Transverse colon (tissue), 4 donors: ENCODE data around the gene CBLC. TPM values are rescaled to one million over a fixed set of nuclear protein-coding genes. Genes with fewer than 3 reads are reported as not detected.
A peak's percentile ranks its signal among the peaks of the same experiment; 100 is the strongest.

ENCODE experiments used
- DNase-seq: peaks from one replicate; pipeline ENCODE4 v3.0.0-alpha.2; 2019
- H3K27ac ChIP-seq, 4 donors: fragments of 200-600 bp; sonication (generic); 2 replicates each; pipeline ENCODE4 v1.5.1; 2016 to 2018; ENCODE audit warnings: inconsistent platforms in 4 of 4
- H3K27me3 ChIP-seq: fragments of 200-600 bp; sonication (generic); 2 replicates; pipeline ENCODE4 v1.5.1; 2017; ENCODE audit warnings: inconsistent platforms
- H3K36me3 ChIP-seq, 4 donors: fragments of 200-600 bp; sonication (generic); 2 replicates each; pipeline ENCODE4 v1.5.1; 2017 to 2019; ENCODE audit warnings: inconsistent platforms in 4 of 4
- H3K4me1 ChIP-seq, 4 donors: fragments of 200-600 bp; sonication (generic); 2 replicates each; pipeline ENCODE4 v1.5.1; 2017 to 2020; ENCODE audit warnings: inconsistent platforms in 4 of 4
- H3K4me3 ChIP-seq, 4 donors: fragments of 200-600 bp; sonication (generic); 1 replicate in 1 of 4; 2 replicates in 3 of 4; pipeline versions ENCODE4 v1.5.1 to v1.6.1; 2017 to 2019; ENCODE audit warnings: inconsistent platforms in 4 of 4
- H3K9me3 ChIP-seq, 2 donors: fragments of 200-600 bp; sonication (generic); 2 replicates each; pipeline ENCODE4 v1.5.1; 2017 to 2019; ENCODE audit warnings: inconsistent platforms in 2 of 2
- CTCF ChIP-seq, 5 experiments: fragments of 200-600 bp in 3 of 5; fragments of 450-650 bp in 2 of 5; sonication (generic) in 3 of 5; IDR thresholded peaks; 1 replicate in 2 of 5; 2 replicates in 3 of 5; pipeline ENCODE4 v1.5.1; 2016 to 2017; ENCODE audit warnings: antibody characterized with exemption in 5 of 5, inconsistent platforms in 3 of 5, mild to moderate bottlenecking in 2 of 5, moderate library complexity in 1 of 5
- EP300 ChIP-seq: sonication (generic); formaldehyde crosslinking; IDR thresholded peaks from one replicate; pipeline ENCODE4 v1.6.1; 2017; ENCODE audit warnings: antibody characterized with exemption, low read depth
- POLR2A ChIP-seq: fragments of 450-650 bp; IDR thresholded peaks from one replicate; pipeline ENCODE4 v1.6.1; 2016; ENCODE audit warnings: antibody characterized with exemption, mild to moderate bottlenecking, moderate library complexity
- POLR2AphosphoS5 ChIP-seq, 3 donors: sonication (generic); formaldehyde crosslinking; IDR thresholded peaks; one replicate each; pipeline ENCODE4 v1.6.1; 2016; ENCODE audit warnings: antibody characterized with exemption in 3 of 3
- WGBS, 2 donors: methylation state at CpG; one replicate each; pipeline ENCODE4 v1.1.5; 2018; ENCODE audit warnings: low coverage in 1 of 2; 5-methylcytosine and 5-hydroxymethylcytosine counted together
- in situ Hi-C, 4 donors: fragments of 200-750 bp; cut with MboI; loops; one replicate each; pipeline versions ENCODE4 v1.15.0 to v1.15.1; 2017; ENCODE audit warnings: low sequenced_read_pairs in 3 of 4, low pct_ligation_motif_present in 1 of 4, low pct_unique_long_range_greater_than_20kb in 1 of 4
- intact Hi-C: fragments of 100-400 bp; cut with DNase I; formaldehyde crosslinking; loops from one replicate; pipeline ENCODE4 v1.15.1; 2023; ENCODE audit warnings: low total_unique reads
- total RNA-seq, 4 donors: library from RNA; depleted of rRNA; stranded (reverse); fragments of >200 nt; gene quantifications; one replicate each; pipeline ENCODE4 v1.1.0, GENCODE V29; 2016

CBLC gene
- total RNA-seq, 4 donors from 2014 or later = 96.1 to 210 (median 145) TPM

DNA sequence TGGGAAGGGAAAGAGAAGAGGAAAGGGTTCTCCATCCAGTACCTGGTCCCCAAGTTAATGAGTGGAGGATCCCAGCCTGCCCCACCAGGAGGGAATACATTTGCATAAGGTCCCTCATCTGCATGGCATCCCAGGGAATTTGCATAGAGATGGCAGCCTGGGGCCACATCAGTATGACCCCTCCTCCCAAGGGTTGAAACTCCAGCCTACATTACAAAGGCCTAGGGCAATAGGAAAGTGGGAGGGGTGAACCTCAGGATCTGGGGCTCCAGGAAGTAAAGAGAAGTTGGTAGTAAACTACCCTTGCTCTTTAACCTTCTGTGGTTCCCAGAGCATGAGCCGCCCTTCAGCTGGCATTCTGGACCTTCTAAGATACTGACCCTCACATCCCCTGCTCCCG, 61.6 kb downstream of the CBLC start:
- in situ Hi-C loops (no loop called here), intact Hi-C loops (no loop called here)
- peaks cover 0 to 1% (median under 1%) of the 10 kb centered on the region in 4 donors for H3K4me1 ChIP-seq
- no peaks in the 10 kb centered on the region for H3K36me3 ChIP-seq
- H3K27me3 ChIP-seq = peaks cover 2% of the 10 kb centered on the region
- TF ChIP-seq POLR2A = no peak
- TF ChIP-seq EP300 = no peak
- TF ChIP-seq CTCF (IDR thresholded peaks at IDR 0.05) = no peak
- TF ChIP-seq POLR2AphosphoS5 (IDR thresholded peaks at IDR 0.05) = no peak
- no peaks in the 10 kb centered on the region for H3K9me3 ChIP-seq
- no peak overlapping the region for H3K27ac ChIP-seq
- no peak for DNase-seq
- 72% methylated on average over 2 of the region's 2 CpGs; no CpG with 5 or more reads in 1 of the 2 donors for WGBS, 2 donors
- no peak overlapping the region for H3K4me3 ChIP-seq

- intact Hi-C loops = no loop called here
- H3K36me3 ChIP-seq = no peaks in the 10 kb centered on the region
- in situ Hi-C loops = loop anchor here in 2 of 4 donors (5.0 kb wide), 1 partner anchor 44 kb away; no protein-coding TSS in a partner anchor
These were observed 63.1 kb downstream of the CBLC start for GRCh38 chr19:44840811-44841210.

DNA sequence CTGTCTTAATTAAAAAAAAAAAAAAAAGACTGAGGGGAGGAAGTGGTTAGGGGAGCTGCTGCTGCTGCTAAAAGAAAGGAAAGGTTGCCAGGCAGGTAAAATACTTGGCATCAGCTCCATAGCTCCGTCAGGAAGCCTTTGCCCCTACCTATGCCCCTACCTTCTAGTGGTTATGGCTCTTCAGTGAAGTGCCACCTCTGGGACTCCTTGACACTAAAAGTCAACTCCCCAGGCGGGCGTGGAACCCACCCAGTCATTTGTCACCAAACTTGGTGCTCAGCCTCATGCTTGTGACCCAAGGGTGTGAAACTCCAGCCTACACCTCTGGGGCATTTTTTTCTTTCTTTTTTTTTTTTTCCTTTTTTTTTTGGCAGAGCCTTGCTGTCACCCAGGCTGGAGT, 63.5 kb downstream of the CBLC start:
- H3K27ac ChIP-seq = no peak overlapping the region
- H3K4me3 ChIP-seq = no peak overlapping the region
- H3K9me3 ChIP-seq = no peaks in the 10 kb centered on the region
- peaks cover 6 to 17% (median 13%) of the 10 kb centered on the region in 4 donors for H3K4me1 ChIP-seq
- in situ Hi-C loops (loop anchor here in 2 of 4 donors (5.0 kb wide), 1 partner anchor 44 kb away; no protein-coding TSS in a partner anchor), intact Hi-C loops (no loop called here)
- WGBS, 2 donors = 50 to 57% methylated on average over 3 of the region's 3 CpGs
- no peak for DNase-seq
- H3K27me3 ChIP-seq = no peaks in the 10 kb centered on the region
- no peak for TF ChIP-seq CTCF (IDR thresholded peaks at IDR 0.05)
- no peak for TF ChIP-seq POLR2A
- TF ChIP-seq POLR2AphosphoS5 (IDR thresholded peaks at IDR 0.05) = no peak
- no peak for TF ChIP-seq EP300
- no peaks in the 10 kb centered on the region for H3K36me3 ChIP-seq

More at GRCh38 chr19:44840811-44841210, 63.1 kb downstream of the CBLC start:
- H3K27me3 ChIP-seq = no peaks in the 10 kb centered on the region
- TF ChIP-seq CTCF (IDR thresholded peaks at IDR 0.05) (no peak), POLR2A (no peak), POLR2AphosphoS5 (IDR thresholded peaks at IDR 0.05) (no peak), EP300 (no peak)
- no peak for DNase-seq
- no peaks in the 10 kb centered on the region for H3K9me3 ChIP-seq
- H3K4me3 ChIP-seq = no peak overlapping the region
- peaks cover 6 to 17% (median 13%) of the 10 kb centered on the region in 4 donors for H3K4me1 ChIP-seq
- WGBS, 2 donors = 40 to 75% methylated on average over 1 to 7 of the region's 7 CpGs
- no peak overlapping the region for H3K27ac ChIP-seq

GRCh38 chr19:44845286-44845611, 67.6 kb downstream of the CBLC start:
- Histone ChIP-seq H3K4me1 (peaks cover 11 to 42% (median 31%) of the 10 kb centered on the region in 4 donors), H3K27me3 (no peaks in the 10 kb centered on the region), H3K9me3 (no peaks in the 10 kb centered on the region), H3K36me3 (no peaks in the 10 kb centered on the region), H3K27ac (peak overlapping the region; percentile 96 to 99 (median 97)), H3K4me3 (peak overlapping the region in 3 of 4 donors; percentile 30 to 97 (median 95))
- in situ Hi-C loops = no loop called here
- no peak for DNase-seq
- 7 to 11% methylated on average over 12 of the region's 12 CpGs for WGBS, 2 donors
- intact Hi-C loops = no loop called here
- no peak for TF ChIP-seq POLR2AphosphoS5 (IDR thresholded peaks at IDR 0.05)
- no peak for TF ChIP-seq EP300
